Activated T-helper 1 cell treated with anti-CD3 and anti-CD28 coated beads, Interleukin-12 subunit alpha, Interleukin-12 subunit beta, Interleukin-2, Interleukin-4 antibody, amounts not matched to agents 30 ng/mL and 10 ng/mL and 1 ng/mL, durations not matched to agents 14 hours and 24 hours and 36 hours (primary cell): Measurements from ENCODE around the gene MEF2B. TPM values are rescaled to one million over a fixed set of nuclear protein-coding genes. Genes with fewer than 3 reads are reported as not detected.
A peak's percentile ranks its signal among the peaks of the same experiment; 100 is the strongest.
"Not testable (repeated sequence)": the region's sequence is repeated elsewhere in the genome, so short reads cannot be mapped to it uniquely, and the experiment has no call there.

Experiments
- DNase-seq: peaks from one replicate; pipeline ENCODE4 v3.0.0; 2021; ENCODE audit warnings: low spot score
- H3K27ac Mint-ChIP-seq: one replicate; pipeline ENCODE4 v1.8.0; 2021; ENCODE audit warnings: mild to moderate bottlenecking, mixed read lengths
- H3K27me3 Mint-ChIP-seq: one replicate; pipeline ENCODE4 v1.8.0; 2022; ENCODE audit warnings: mild to moderate bottlenecking, moderate library complexity, mixed read lengths; ENCODE audit not compliant: insufficient read depth
- H3K36me3 Mint-ChIP-seq: one replicate; pipeline ENCODE4 v1.8.0; 2021; ENCODE audit warnings: low read depth, mixed read lengths
- H3K4me1 Mint-ChIP-seq: one replicate; pipeline ENCODE4 v1.8.0; 2021; ENCODE audit warnings: low read depth, mixed read lengths
- H3K4me3 Mint-ChIP-seq: one replicate; pipeline ENCODE4 v1.8.0; 2021; ENCODE audit warnings: mild to moderate bottlenecking, moderate library complexity, mixed read lengths
- H3K9me3 Mint-ChIP-seq: one replicate; pipeline ENCODE4 v1.8.0; 2021; ENCODE audit warnings: mixed read lengths
- intact Hi-C: fragments of 100-400 bp; cut with micrococcal nuclease; formaldehyde crosslinking; loops from one replicate; pipeline ENCODE4 v1.15.1; 2024
- total RNA-seq: library from RNA; stranded (reverse); gene quantifications from 2 replicates; pipeline ENCODE4 v1.2.3, GENCODE V29; 2022

MEF2B gene
- total RNA-seq, 1 donor from 2014 or later: 1.7 TPM

DNA sequence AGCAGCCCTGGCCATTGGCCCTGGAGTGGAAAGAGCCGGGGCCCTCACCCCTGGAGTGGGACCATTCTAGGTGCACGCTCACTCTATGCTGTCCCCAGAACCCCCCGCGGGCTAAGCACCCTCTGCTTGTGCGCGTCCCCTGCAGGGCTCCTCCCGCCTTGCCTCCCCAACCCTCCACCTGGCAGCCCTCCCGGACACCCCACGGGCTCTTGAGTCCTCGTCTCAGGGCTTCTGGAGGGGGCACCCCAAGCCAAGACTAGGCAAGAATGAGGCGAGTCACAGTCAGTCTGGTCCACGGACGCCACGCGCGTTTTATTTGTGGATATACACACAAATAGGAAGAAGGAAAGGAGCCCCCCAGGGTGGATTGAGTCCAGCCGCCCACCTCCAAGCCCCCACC, 24.8 kb downstream of the MEF2B start:
- H3K9me3 Mint-ChIP-seq: no peaks in the 10 kb centered on the region
- H3K36me3 Mint-ChIP-seq: no peaks in the 10 kb centered on the region
- H3K4me1 Mint-ChIP-seq: no peaks in the 10 kb centered on the region
- intact Hi-C loops: no loop called here
- H3K27me3 Mint-ChIP-seq: peaks cover 3% of the 10 kb centered on the region
- DNase-seq: no peak
- H3K27ac Mint-ChIP-seq: no peak overlapping the region
- H3K4me3 Mint-ChIP-seq: no peak overlapping the region

DNA sequence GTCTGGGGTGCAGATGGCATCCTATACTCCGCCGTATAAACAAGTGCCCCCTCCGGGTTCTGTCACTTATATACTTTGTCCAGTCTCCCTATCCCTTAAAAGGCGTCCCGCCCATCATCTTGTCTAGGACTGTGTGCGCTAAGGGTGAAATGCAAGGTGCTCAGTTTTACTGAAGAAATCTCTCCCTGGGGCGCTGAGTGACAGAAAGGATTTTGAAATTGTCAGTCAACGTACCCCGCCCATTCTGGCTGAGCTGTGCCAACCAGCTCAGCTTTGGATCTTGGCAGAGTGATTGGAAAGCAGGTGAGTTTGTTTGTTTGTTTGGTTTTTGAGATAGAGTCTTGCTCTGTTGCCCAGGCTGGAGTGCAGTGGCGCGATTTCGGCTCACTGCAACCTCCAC, 27.7 kb downstream of the MEF2B start:
- H3K4me3 Mint-ChIP-seq: no peak overlapping the region
- no peak for DNase-seq
- intact Hi-C loops: no loop called here
- peaks cover 3% of the 10 kb centered on the region for H3K27me3 Mint-ChIP-seq
- H3K27ac Mint-ChIP-seq: no peak overlapping the region
- no peaks in the 10 kb centered on the region for H3K36me3 Mint-ChIP-seq
- H3K9me3 Mint-ChIP-seq: no peaks in the 10 kb centered on the region
- H3K4me1 Mint-ChIP-seq: peaks cover 16% of the 10 kb centered on the region

DNA sequence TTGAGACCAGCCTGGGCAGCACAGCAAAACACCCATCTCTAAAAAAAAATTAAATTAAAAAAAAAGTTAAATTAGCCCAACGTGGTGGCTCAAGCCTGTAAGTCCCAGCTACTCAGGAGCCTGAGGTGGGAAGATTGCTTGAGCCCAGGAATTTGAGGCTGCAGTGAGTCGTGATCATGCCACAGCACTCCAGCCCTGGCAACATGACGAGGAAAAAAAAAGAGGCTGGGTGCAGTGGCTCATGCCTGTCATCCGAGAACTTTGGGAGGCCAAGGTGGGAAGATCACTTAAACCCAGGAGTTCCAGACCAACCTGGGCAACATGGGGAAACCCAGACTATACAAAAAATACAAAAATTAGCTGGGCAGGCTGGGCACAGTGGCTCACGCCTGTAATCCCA, 29.6 kb downstream of the MEF2B start:
- DNase-seq: no peak
- H3K9me3 Mint-ChIP-seq: no peaks in the 10 kb centered on the region
- H3K27ac Mint-ChIP-seq: no peak overlapping the region
- peaks cover 3% of the 10 kb centered on the region for H3K27me3 Mint-ChIP-seq
- H3K4me3 Mint-ChIP-seq: no peak overlapping the region
- intact Hi-C loops: no loop called here
- H3K36me3 Mint-ChIP-seq: no peaks in the 10 kb centered on the region
- peaks cover 22% of the 10 kb centered on the region for H3K4me1 Mint-ChIP-seq

DNA sequence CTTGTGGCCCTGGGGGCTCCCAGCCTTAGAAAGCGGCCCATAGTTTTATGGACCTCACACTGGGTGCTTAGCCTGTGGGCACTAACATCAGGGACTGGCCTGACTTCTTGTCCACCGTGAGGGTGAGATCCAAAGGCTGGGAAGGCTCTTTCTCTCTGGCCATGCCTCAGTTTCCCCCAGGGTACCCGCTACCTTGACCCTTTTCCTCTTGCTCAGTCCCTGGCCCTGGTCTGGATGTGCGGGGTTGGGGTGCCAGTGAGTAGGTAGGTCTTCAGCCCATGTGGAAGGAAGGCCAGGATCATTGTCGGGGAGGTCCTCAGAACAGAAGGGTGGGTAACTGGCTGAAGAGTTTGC, 30.2 kb downstream of the MEF2B start:
- H3K4me1 Mint-ChIP-seq: peaks cover 22% of the 10 kb centered on the region
- DNase-seq: no peak
- intact Hi-C loops: loop anchor here (1.0 to 2.0 kb wide), 2 partner anchors 63 to 87 kb away; partner anchors contain the start of gene NR2C2AP
- H3K27ac Mint-ChIP-seq: no peak overlapping the region
- H3K4me3 Mint-ChIP-seq: no peak overlapping the region
- peaks cover 3% of the 10 kb centered on the region for H3K27me3 Mint-ChIP-seq
- no peaks in the 10 kb centered on the region for H3K36me3 Mint-ChIP-seq
- H3K9me3 Mint-ChIP-seq: no peaks in the 10 kb centered on the region

DNA sequence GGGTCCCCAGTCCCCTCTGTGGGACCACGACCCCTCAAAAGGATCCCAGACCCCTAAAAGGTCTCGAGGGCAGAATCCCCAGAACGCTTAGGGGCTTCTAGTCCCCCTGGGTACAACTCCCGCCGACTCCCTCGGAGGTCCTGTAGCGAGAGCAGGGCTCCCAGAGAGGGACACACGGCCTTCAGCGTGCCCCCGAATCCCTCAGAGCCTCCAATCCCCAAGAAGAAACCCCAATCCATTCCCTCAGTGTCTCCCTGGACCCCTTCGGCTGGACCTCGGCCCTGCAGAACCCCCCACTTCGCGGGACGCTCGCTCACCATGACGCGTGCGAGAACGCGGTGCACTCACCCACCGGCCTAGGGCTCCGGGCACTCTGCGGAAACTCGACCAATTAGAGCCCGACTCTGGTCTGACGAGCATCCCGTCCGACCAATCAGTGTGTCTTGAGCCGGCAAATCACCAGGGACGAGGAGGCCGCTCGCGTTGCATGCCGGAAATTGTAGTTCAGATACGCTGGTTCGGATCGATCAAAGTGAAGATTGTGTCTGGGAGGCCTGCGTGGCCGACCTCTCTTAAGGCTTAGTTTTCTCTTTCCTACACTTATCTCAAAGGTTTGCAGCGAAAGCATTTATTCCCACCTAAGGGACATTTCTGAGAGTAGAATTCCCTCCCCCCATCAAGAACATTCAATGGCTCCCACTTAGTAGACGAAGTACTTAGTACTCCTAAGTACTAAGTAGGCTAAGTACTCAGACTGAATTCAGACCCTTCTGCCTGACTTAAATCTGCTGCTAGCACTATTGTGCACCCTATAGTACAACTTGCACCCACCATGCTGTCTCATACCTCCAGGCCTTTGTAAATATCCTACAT, 31.7 kb downstream of the MEF2B start, which contains the start of gene TMEM161A:
TSS of gene TMEM161A (minus strand) at position 370 of the 873 bp plus-strand sequence. CDS start at position 320, 50 bp downstream.
- DNase-seq: peak; percentile 97
- Mint-ChIP-seq H3K27ac (peak within 1 kb of the TSS; percentile 93), H3K27me3 (peaks cover 3% of the 10 kb centered on the region), H3K4me3 (peak within 1 kb of the TSS; percentile 92), H3K36me3 (peaks cover 3% of the 10 kb centered on the region), H3K4me1 (peaks cover 22% of the 10 kb centered on the region), H3K9me3 (no peaks in the 10 kb centered on the region)
- intact Hi-C loops: loop anchor here (1.0 to 2.0 kb wide), 9 partner anchors 8 to 219 kb away; partner anchors contain the start of genes BORCS8, COPE, DDX49 and MAU2

DNA sequence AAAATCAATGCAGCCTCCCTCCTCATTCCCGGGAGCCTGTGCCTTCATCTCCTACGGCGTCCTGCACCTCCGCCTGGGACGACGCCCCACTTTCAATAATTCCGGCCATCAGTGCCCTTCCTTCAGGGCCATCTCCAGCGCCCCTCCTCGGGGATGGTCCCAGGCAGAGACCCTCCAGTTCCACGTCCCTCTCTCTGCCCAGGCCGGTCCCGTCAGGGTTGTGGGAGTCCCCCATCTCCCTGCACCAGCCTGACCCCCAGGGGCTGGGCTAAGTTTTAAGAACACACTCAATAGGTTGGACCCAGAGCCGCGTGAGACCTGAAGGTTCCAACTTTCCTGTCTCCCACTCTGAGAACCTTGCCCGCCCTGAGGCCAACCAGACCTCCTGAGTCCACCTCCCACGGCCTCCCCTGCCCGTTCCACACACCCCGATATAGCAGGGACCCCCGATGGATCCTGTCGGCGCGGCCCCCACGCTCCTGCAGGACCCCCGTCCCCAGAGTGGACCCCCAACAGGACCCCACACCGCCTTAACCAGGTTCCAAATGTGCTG, 32.4 kb downstream of the MEF2B start:
- no peak for DNase-seq
- Mint-ChIP-seq H3K9me3 (no peaks in the 10 kb centered on the region), H3K27ac (peak overlapping the region; percentile 93), H3K27me3 (peaks cover 3% of the 10 kb centered on the region), H3K36me3 (peaks cover 3% of the 10 kb centered on the region), H3K4me1 (peaks cover 22% of the 10 kb centered on the region), H3K4me3 (peak overlapping the region; percentile 92)
- intact Hi-C loops: loop anchor here (1.0 to 2.0 kb wide), 9 partner anchors 9 to 218 kb away; partner anchors contain the start of genes BORCS8, COPE, DDX49 and MAU2

DNA sequence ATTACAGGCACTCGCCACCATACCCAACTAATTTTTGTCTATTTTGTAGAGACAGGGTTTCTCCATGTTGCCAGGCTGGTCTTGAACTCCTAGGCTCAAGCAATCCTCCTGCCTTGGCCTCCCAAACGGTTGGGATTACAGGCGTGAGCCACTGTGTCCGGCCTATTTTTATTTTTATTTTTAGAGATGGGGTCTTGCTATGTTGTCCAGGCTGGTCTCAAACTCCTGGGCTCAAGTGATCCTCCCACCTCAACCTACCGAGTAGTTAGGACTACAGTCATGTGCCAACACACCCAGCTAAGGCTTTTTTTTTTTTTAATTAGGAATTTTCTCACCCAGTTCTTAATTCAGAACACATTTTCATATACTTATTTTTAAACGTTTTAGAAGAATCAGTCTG, 34.4 kb downstream of the MEF2B start:
- H3K27ac Mint-ChIP-seq, H3K9me3 Mint-ChIP-seq, intact Hi-C loops, H3K36me3 Mint-ChIP-seq, H3K4me3 Mint-ChIP-seq, DNase-seq, H3K27me3 Mint-ChIP-seq: not testable (repeated sequence)
- peaks cover 22% of the 10 kb centered on the region for H3K4me1 Mint-ChIP-seq

DNA sequence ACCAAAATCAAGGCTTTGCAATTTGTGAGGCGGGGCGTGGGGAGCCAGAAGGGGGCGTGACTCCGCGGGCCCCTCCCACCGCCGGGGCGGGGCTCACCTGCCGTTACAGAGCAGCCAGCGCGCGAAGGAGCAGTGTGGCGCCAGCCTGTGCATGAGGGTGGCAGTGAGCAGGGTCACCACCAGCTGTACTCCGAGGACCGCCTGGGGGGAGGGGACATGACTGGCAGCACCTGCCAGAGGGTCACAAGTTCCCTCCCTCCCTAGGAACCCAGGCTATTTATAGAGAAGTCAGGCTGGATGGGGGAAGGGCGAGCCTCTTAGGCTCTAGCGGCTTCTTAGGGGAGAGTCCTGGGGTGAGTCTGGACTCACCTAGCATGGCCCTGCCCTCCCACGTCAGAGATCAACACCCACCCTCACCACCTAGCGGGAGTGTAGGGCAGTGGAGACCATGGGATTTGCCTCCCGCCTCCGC, 35.3 kb downstream of the MEF2B start:
- Mint-ChIP-seq H3K9me3 (peaks cover 5% of the 10 kb centered on the region), H3K27me3 (no peaks in the 10 kb centered on the region), H3K4me3 (no peak overlapping the region), H3K4me1 (peaks cover 22% of the 10 kb centered on the region), H3K27ac (no peak overlapping the region), H3K36me3 (peaks cover 10% of the 10 kb centered on the region)
- DNase-seq: no peak
- intact Hi-C loops: no loop called here

DNA sequence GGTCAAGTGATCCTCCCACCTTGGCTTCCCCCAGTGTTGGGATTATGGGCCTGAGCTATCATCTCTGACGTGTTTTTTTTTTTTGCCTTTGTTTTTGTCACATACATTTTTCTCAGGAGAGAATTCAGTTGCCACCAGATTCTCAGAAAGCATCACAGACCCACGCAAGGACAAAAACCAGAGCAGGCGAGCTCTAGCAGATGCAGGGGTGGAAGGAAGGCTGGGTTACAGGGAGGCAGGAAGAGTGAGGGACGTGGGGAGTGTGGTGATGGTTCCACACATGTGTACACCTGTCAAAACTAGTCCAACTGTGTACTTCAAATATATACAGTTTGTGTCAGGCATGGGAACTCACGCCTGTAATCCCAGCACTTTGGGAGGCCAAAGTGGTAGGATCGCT, 36.1 kb downstream of the MEF2B start:
- Mint-ChIP-seq H3K27me3 (no peaks in the 10 kb centered on the region), H3K4me1 (peaks cover 22% of the 10 kb centered on the region), H3K36me3 (peaks cover 12% of the 10 kb centered on the region), H3K27ac (no peak overlapping the region), H3K9me3 (peaks cover 5% of the 10 kb centered on the region), H3K4me3 (no peak overlapping the region)
- no peak for DNase-seq
- intact Hi-C loops: no loop called here

DNA sequence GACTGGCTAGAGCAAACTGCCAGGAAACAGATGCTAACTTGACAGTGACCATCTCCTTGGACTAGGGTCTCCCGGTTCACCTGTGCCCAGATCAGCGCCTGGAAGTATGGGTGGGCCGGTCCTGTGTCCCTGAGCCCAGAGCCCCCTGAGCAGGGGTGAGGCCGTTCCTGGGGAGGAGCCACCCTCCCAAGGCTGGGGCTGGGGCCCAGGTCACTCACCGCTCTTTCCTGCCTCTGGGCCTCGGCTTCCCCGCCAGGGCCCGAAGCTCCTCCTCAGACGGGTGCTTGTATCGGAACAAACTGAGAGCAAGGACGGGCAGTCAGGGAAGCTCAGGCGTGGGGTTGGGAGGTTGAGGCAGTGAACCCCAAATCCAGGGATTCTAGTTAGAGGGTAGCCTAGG, 37.2 kb downstream of the MEF2B start:
- Mint-ChIP-seq H3K36me3 (peaks cover 14% of the 10 kb centered on the region), H3K27ac (no peak overlapping the region), H3K4me3 (no peak overlapping the region), H3K9me3 (peaks cover 5% of the 10 kb centered on the region), H3K4me1 (peaks cover 12% of the 10 kb centered on the region), H3K27me3 (no peaks in the 10 kb centered on the region)
- intact Hi-C loops: no loop called here
- DNase-seq: no peak

DNA sequence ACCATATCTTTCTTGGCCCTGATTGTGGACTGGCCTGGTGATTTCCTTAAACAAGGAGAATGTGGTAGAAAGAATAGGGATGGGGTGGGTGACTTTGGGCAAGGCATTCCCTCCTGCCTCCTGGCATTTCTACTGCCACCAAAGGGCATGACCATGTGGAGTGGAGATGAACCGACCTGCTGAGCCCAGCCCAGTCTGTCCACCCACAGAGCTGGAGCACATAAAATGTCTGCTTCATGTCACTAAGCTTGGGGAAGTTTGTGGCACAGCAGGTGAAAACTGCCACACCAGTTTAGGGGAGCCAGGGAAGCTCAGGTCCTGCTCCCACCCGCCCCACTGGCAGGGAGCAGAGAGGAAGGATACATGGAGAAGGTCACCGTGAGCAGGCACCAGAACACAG, 38.1 kb downstream of the MEF2B start:
- H3K4me3 Mint-ChIP-seq: no peak overlapping the region
- peaks cover 15% of the 10 kb centered on the region for H3K36me3 Mint-ChIP-seq
- H3K4me1 Mint-ChIP-seq: peaks cover 3% of the 10 kb centered on the region

DNA sequence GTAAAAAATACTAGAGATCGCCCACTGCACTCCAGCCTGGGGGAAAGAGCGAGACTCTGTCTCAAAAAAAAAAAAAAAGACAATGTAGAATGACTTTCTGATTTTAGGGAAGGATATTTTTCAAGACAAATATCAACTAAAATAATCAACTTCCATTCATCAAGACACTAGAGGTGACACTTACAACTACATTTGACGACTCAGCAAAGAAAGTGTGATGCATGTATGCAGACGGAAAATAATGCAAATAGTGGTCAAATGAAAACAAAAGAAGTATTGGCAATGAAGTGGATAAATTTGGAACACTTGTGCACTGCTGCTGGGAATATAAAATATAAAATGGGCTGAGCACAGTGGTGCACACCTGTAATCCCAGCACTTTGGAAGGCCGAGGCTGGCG, 44.0 kb downstream of the MEF2B start:
- Mint-ChIP-seq H3K36me3 (peaks cover 18% of the 10 kb centered on the region), H3K27ac (no peak overlapping the region), H3K4me1 (no peaks in the 10 kb centered on the region), H3K4me3 (no peak overlapping the region), H3K27me3 (no peaks in the 10 kb centered on the region), H3K9me3 (peaks cover 12% of the 10 kb centered on the region)
- intact Hi-C loops: no loop called here
- no peak for DNase-seq

More for the DNA sequence above, 38.1 kb downstream of the MEF2B start:
- intact Hi-C loops: no loop called here
- H3K27me3 Mint-ChIP-seq: no peaks in the 10 kb centered on the region
- no peak overlapping the region for H3K27ac Mint-ChIP-seq
- peaks cover 5% of the 10 kb centered on the region for H3K9me3 Mint-ChIP-seq
- no peak for DNase-seq

DNA sequence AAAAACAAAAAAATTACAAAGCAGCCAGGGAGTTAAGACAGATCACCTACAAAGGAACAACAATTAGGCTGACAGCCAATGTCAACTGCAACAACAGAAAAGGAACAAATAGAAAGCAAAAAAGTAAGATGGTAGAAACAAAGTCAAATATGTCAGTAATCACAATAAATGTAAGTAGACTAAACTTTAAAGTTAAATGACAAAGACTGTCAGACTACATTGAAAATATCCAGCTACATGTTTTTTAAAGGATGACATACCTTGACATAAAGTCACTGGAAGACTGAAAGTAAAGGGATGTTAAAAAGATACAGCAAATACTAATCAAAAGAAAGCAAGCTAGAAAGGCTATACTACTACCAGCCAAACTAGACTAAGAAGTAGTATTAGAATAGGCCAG, 46.7 kb downstream of the MEF2B start:
- H3K4me1 Mint-ChIP-seq: no peaks in the 10 kb centered on the region
- H3K4me3 Mint-ChIP-seq: no peak overlapping the region
- peaks cover 13% of the 10 kb centered on the region for H3K36me3 Mint-ChIP-seq
- H3K9me3 Mint-ChIP-seq: peaks cover 12% of the 10 kb centered on the region
- intact Hi-C loops: no loop called here
- no peak for DNase-seq
- no peak overlapping the region for H3K27ac Mint-ChIP-seq
- no peaks in the 10 kb centered on the region for H3K27me3 Mint-ChIP-seq
